Calu3 (cell line): ENCODE results near the gene HOXC6. TPM values are rescaled to one million over a fixed set of nuclear protein-coding genes. Genes with fewer than 3 reads are reported as not detected.
"Not testable (repeated sequence)": the region's sequence is repeated elsewhere in the genome, so short reads cannot be mapped to it uniquely, and the experiment has no call there.

Experiments
- BruUV-seq: library from RNA; stranded (reverse); fragments of 400-500 nt; replicated peaks from 2 replicates; lab custom pipeline; 2021; lab: Mats Ljungman, UMichigan
- CTCF ChIA-PET: fragments of 300-600 bp; sonication (Branson Sonifier 250); formaldehyde crosslinking; loops from one replicate; lab custom pipeline; 2022; ENCODE audit warnings: antibody characterized with exemption; lab: Charles Lee
- DNase-seq: peaks from one replicate; pipeline ENCODE4 v3.0.0; 2022
- H3K27ac Mint-ChIP-seq: one replicate; pipeline ENCODE4 v1.8.0; 2022; ENCODE audit warnings: mixed read lengths; ENCODE audit not compliant: unreplicated experiment
- H3K27me3 Mint-ChIP-seq: one replicate; pipeline ENCODE4 v1.8.0; 2022; ENCODE audit warnings: mixed read lengths; ENCODE audit not compliant: unreplicated experiment
- H3K36me3 Mint-ChIP-seq: one replicate; pipeline ENCODE4 v1.8.0; 2022; ENCODE audit warnings: mild to moderate bottlenecking, moderate library complexity, mixed read lengths; ENCODE audit not compliant: insufficient read depth, unreplicated experiment
- H3K4me1 Mint-ChIP-seq: one replicate; pipeline ENCODE4 v1.8.0; 2022; ENCODE audit warnings: mild to moderate bottlenecking, low read depth, mixed read lengths; ENCODE audit not compliant: unreplicated experiment
- H3K4me3 Mint-ChIP-seq: one replicate; pipeline ENCODE4 v1.8.0; 2022; ENCODE audit warnings: mild to moderate bottlenecking, low read depth, moderate library complexity, mixed read lengths; ENCODE audit not compliant: unreplicated experiment
- H3K9me3 Mint-ChIP-seq: one replicate; pipeline ENCODE4 v1.8.0; 2022; ENCODE audit warnings: low read depth, mixed read lengths; ENCODE audit not compliant: unreplicated experiment
- CTCF ChIP-seq: fragments of 200-600 bp; IDR thresholded peaks from one replicate; pipeline ENCODE4 v1.8.0; 2022; ENCODE audit warnings: antibody characterized with exemption; ENCODE audit not compliant: unreplicated experiment
- intact Hi-C: fragments of 100-400 bp; cut with micrococcal nuclease; formaldehyde crosslinking; loops from one replicate; pipeline ENCODE4 v1.10.0; 2022; ENCODE audit not compliant: unreplicated experiment
- total RNA-seq: library from RNA; stranded (reverse); gene quantifications from 2 replicates; pipeline ENCODE4 v1.2.3, GENCODE V29; 2022

HOXC6 gene
- total RNA-seq, 1 experiment from 2014 or later = 1.2 TPM

GRCh38 chr12:54040148-54040494 lies 11.9 kb downstream of the HOXC6 start:
- H3K4me3 Mint-ChIP-seq = no peak overlapping the region
- CTCF ChIA-PET = interaction anchor here (0.6 kb wide), 1 partner anchor 31 kb away, joined by 6 read pairs; the partner anchor contains the start of gene HOXC8
- no TSS peak for BruUV-seq
- H3K27me3 Mint-ChIP-seq = peaks cover 99% of the 10 kb centered on the region
- intact Hi-C loops = no loop called here
- no peak for TF ChIP-seq CTCF
- H3K36me3 Mint-ChIP-seq = no peaks in the 10 kb centered on the region
- no peaks in the 10 kb centered on the region for H3K4me1 Mint-ChIP-seq
- no peak overlapping the region for H3K27ac Mint-ChIP-seq
- no peak for DNase-seq
- H3K9me3 Mint-ChIP-seq = no peaks in the 10 kb centered on the region

GRCh38 chr12:54040648-54041047 lies 12.4 kb downstream of the HOXC6 start:
- Mint-ChIP-seq H3K36me3 (no peaks in the 10 kb centered on the region), H3K27ac (no peak overlapping the region), H3K27me3 (peaks cover 99% of the 10 kb centered on the region), H3K4me3 (no peak overlapping the region), H3K4me1 (no peaks in the 10 kb centered on the region), H3K9me3 (no peaks in the 10 kb centered on the region)
- intact Hi-C loops = no loop called here
- CTCF ChIA-PET = no interaction called here
- DNase-seq = no peak
- no TSS peak for BruUV-seq
- TF ChIP-seq CTCF = no peak

- no peaks in the 10 kb centered on the region for H3K4me1 Mint-ChIP-seq
- H3K36me3 Mint-ChIP-seq = no peaks in the 10 kb centered on the region
- no peak for DNase-seq
- intact Hi-C loops = no loop called here
- H3K4me3 Mint-ChIP-seq = no peak overlapping the region
- no peak overlapping the region for H3K27ac Mint-ChIP-seq
- peaks cover 99% of the 10 kb centered on the region for H3K27me3 Mint-ChIP-seq
- no peak for TF ChIP-seq CTCF
- no peaks in the 10 kb centered on the region for H3K9me3 Mint-ChIP-seq
- CTCF ChIA-PET = interaction anchor here (0.6 to 0.9 kb wide), 2 partner anchors 19 to 316 kb away, joined by 4 read pairs; no protein-coding TSS in a partner anchor
- no TSS peak for BruUV-seq
These were observed 13.0 kb downstream of the HOXC6 start for GRCh38 chr12:54041097-54041690.

GRCh38 chr12:54042033-54042432 lies 13.8 kb downstream of the HOXC6 start:
- DNase-seq, H3K36me3 Mint-ChIP-seq, intact Hi-C loops, H3K4me3 Mint-ChIP-seq, CTCF ChIA-PET, H3K4me1 Mint-ChIP-seq, BruUV-seq, H3K9me3 Mint-ChIP-seq, H3K27ac Mint-ChIP-seq: not testable (repeated sequence)
- H3K27me3 Mint-ChIP-seq = peaks cover 100% of the 10 kb centered on the region
